ENCODE data around the gene BANK1.

Gene BANK1

DNA sequence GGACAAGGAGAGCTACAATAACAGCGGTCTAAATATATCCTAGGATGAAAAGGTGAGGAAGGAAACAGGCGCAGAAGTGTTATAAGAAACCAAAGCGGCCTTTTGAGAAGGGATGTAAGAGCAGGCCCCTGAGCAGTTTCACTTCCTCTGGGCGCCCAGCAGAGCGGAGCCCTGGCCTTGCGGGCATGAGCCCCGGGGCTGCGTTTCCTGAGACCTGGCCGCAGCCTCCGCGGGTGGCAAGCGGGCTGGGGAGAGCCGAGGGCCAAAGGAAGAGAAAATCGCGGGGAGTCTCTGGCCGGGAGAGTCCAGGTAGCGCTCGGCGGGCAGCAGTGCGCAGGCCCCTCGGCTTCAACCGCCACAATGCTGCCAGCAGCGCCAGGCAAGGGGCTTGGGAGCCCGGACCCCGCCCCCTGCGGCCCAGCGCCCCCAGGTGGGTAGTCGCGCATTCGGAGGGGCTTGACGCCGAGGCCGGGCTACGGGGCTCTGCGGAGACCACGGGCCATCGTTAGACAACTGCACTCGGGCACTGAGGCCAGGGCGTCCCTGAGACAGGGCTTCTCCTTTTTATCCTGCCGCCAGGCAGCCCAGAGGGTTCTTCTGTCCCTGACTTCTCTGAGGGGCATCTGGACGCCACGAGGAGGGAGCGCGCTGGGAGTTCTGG, at the start of gene BANK1:
Gene BANK1 (plus strand): TSS at position 210 of the 661 bp plus-strand sequence. CDS start 151 bp downstream, at position 361.
- peak; percentile 71 for DNase-seq

DNA sequence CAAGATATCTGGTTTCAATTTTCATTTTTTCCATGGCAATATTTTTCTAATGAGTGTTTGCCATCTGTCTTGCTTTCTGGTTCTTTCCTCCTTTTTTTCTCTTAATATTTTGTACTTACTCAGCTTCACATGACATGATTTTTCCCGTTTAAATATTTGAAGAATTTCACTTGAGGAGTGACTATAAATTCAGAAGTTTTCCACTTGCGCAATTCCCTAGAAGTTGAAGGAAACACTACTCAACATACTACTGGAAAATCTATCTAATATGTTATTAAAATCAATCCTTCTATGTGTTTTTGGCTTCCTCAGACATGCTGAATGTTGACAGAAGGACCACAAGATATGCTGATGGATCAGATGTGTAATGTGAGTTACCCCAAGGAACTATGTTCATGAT, 36.8 kb upstream of the BANK1 start:
- DNase-seq, result no peak

DNA sequence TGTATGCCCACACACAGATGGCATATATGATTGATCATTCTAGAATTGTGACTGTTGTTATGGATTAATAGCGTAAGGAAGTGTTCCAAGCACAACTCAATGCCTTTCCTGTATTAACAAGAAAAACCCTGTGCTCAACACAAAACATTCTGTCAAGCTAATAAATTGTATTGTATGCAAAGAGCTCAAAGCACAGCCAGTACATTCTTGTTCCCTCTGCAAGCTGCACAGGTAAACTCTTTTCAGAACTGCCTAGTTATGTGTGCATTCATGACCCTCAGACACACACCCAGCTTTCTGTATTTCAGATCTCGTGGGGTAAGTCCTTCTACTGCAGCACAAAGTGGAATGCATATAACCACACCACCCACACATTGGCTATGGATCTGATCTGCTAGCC, 34.3 kb upstream of the BANK1 start:
- no peak for DNase-seq

DNA sequence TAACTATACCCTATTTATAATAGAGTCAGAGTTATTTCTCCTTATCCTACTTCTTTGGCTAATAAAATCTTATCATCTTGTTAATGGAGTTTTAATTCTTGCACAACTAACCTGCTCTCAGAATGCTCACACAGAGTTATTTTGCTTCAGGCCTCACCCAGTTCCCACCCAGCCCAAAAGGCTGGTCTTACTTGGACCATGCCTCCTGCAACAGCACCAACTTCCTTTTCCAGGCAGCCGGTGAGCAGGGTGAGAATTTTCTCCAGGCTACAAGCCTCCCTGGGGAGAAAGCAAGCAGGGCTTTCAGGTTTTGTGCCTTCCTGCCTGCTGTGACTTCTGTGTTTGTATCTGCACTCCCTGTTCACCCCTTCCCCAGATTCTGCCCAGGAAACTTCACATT, 29.1 kb upstream of the BANK1 start:
- DNase-seq, result no peak

DNA sequence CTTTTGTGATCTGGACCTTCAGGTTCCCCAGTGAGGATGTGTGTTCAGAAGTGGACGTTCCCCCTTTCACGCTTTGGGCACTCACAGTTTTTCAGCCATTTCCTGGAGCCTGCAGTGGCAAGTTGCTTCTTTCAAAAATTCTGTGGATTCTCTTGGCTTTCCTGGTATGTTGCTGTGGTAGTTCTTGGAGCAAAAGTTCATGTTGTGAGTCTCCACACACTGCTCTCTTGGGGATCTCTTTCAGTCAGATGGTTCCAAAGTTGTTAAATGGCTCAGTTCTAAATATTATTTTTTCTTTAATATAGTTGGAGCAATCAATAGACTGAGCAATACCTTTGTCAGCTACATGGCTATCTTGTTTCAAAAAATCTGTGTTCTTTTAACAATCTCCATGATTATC, 28.5 kb upstream of the BANK1 start:
- DNase-seq, result no peak

DNA sequence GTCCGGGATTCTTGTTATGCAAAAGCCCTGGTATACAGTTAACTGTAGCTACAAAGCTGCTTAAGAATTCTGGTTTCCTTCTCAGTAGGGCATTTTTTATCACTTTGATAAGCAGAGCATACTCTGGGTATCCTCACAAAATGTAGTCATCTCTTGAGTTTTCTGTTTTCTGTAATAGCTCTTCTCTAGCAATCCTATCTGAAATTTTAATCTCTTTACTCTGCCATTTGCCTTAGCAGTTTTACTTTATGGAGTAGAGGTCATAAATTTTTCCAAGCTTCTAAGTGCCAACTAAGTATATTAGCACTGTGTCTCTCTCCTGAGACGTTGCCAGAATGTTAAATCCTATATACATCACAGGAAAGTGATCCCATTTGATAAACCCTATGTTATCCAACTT, 28.0 kb upstream of the BANK1 start:
- no peak for DNase-seq

DNA sequence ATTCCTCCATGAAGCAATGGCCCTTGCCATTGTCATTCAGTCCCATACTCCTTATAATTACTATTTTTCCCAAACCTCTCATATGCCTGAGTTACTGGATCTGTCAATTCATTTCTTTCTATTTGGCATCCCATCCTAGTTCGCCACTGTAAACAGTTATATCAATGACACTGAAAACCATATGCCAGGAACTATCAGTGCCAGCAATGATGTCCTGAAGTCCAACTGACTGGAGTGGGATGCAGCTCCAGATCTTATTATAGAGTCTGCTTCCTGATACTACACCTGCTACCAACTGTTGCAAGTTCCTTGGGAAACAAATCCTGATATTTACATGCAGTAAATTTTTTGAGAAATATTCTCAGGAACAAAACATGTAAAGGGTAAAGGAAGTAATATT, 27.0 kb upstream of the BANK1 start:
- no peak for DNase-seq

- no peak for DNase-seq
Measured at GRCh38 chr4:101774807-101775206, 15.7 kb upstream of the BANK1 start.

- no peak for DNase-seq
Measured at GRCh38 chr4:101777431-101777830, 13.1 kb upstream of the BANK1 start.

DNA sequence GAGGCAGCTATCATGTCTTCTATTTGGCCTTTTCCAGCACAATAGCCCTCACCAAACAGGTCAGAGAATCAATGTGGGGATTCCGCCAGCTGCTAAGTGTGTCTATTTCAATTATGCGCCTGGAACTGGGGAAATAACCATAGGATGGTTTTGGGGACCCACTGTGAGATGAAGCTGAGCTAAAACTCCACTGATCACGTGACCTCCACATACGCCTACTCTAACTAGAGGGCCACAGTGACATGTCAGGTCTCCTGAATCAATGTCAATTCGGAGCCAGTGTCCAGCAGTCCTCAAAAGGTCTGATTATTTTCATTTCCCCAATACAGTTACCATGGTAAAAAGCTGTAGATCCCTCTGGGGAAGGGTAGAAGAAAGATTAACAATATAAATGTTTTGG, 10.2 kb upstream of the BANK1 start:
- no peak for DNase-seq

- no peak for DNase-seq
Measured at GRCh38 chr4:101782546-101782945, 8.0 kb upstream of the BANK1 start.

- DNase-seq, result no peak
Measured at GRCh38 chr4:101784957-101785356, 5.6 kb upstream of the BANK1 start.

- DNase-seq, result no peak
Measured at GRCh38 chr4:101785486-101785885, 5.0 kb upstream of the BANK1 start.

DNA sequence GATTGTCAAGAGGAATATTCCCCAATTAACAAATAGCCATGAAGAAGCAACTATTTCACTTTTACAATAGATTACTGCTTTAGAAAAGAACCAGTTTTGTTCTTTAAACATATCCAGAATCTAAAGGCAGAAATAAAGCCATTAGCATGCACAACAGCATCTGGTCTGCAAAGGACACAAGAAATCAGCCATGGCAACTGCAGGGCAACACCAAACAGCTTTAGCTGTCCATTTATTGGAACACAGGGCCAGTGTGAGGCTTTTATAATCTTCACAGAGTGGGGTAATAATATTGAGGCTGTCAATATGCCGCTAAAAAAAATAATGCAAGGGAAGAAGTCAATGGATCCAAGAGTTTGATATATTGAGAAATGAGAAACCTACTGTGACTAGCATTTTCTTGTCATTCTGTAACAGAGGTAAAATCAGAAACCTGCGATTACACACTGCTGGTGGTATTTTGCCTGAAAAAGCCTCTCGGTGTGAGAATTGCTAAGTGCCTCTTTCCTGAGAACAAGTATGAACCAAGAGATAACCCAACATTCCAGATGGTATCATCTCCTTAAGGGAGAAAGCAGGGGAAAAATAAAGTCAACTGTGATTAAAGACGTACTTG, 2.7 kb upstream of the BANK1 start:
- no peak for DNase-seq

DNA sequence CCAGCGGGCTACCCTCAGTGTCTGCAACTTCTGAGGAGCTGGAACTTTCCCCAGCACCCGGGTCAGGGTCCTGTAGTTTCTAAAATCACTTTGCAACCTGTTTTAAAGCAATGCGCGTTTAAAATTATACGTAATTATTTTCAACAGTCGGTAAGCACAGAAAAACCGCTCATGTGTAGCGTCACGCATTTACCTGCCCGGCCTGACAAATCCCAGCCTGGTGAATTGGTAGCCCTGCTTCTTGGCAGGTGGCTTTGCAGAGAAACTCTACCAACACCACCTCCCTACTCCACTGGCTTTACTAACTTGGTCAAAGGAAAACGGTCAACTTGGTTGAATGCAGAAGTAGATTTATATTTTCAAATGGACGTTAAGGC, 640 bp downstream of the BANK1 start:
- DNase-seq, result no peak

GRCh38 chr4:101792056-101792590, 1.6 kb downstream of the BANK1 start:
- DNase-seq, result peak; percentile 17

- no peak for DNase-seq
Measured at GRCh38 chr4:101793397-101793796, 2.9 kb downstream of the BANK1 start.

GRCh38 chr4:101794806-101795205, 4.3 kb downstream of the BANK1 start:
- DNase-seq, result no peak

GRCh38 chr4:101795704-101796103, 5.2 kb downstream of the BANK1 start:
- DNase-seq, result no peak

GRCh38 chr4:101801958-101802357, 11.4 kb downstream of the BANK1 start:
- peak; percentile 77 for DNase-seq

- DNase-seq, result no peak
Measured at GRCh38 chr4:101806914-101807313, 16.4 kb downstream of the BANK1 start.

GRCh38 chr4:101807351-101807750, 16.8 kb downstream of the BANK1 start:
- DNase-seq, result no peak

DNA sequence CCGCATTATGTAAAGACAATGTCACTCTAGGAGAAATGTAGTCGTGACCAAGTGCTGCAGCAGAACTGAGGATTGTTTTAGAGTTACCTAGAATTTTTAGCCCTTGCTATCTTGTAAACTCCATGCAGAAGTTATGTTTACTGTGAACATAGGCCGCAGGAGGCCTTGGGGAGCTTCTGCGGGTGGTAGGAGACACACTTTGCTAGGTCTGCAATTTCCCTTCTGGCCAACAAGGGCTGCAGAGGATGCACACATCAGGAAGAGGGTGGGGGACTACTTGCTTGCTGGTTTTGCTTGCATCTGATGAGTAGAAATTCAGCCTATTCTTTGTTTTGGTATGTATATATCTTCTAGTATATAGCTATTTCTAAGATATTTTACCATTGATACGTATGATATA, 23.1 kb downstream of the BANK1 start:
- DNase-seq, result no peak

DNA sequence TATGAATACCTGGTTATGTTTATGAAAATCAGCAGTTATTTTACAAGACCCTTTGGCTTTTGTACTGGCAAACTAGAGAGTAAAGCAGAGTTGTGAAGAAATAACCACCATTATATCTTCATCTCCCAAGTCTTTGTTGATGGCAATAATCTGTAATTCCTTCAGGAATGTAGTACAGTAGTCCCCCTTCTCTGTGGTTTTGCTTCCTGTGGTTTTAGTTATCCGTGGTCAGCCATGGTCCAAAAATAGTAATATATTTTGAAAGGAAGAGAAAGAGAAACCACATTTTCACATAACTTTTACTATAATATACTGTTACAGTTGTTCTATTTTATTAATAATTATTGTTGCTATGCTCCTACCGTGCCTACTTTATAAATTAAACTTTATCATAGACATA, 27.8 kb downstream of the BANK1 start:
- DNase-seq, result no peak

DNA sequence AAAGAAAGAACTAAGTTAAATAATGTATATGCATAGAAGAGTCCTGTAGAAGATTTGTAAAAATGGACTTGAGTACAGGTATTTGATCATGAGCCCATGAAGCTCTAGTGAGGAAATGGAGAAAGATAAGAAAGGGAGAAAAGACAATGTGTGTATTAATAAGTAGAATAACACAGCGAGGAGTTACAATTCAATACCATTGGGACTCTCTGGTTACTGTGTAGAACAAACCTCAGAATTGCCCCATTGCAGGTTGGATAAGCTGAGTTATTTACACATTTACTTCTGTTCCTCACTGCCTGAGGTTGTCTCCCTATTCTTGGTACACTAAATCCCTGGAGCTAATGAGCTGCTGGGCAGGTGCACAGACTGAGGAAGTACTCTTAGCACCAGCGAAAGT, 33.3 kb downstream of the BANK1 start:
- no peak for DNase-seq
